ENCODE results near the gene AMOT.

AMOT gene

DNA sequence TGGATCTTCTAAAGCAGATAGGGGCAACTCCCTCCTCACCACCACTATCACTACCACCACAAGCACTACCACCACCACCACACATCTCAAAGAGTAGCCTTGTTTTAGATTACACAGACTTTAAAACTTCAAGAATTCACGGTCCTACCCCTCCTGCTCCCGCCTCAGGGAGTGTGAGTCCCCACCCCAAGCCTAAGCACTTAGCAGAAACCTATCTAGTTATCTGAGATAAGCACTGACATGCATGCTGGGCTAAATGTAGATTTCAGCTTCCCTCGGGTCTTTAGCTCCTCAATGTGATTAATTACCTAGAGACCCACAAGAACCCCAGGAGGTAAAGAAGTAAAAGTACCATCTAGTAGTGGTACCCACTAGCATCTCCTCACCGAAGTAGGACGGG is 775 bp downstream of the AMOT start:
- DNase-seq (ENCODE audit: low spot score), result no peak

- DNase-seq (ENCODE audit: low spot score), result no peak
These were observed 3.1 kb downstream of the AMOT start for GRCh38 chrX:112837531-112837930.

DNA sequence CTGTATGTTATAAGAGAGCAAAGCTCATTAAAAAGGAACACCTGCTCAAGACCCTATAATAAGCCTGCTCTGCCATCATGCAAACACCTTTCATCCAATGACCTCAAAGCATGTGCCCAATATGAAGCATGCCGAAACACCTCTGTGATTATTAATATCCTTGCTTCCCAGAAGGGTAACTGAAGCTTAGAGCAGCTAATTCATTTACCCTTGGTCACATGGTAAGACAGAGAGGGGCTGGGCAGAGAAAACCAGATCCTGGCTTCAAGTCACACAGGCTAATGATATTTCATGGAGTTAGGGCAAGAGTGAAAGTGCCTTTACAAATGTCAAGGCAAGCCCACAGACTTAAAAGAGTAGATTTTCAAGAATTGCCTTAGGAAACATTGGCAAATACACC is 5.6 kb downstream of the AMOT start:
- DNase-seq (ENCODE audit: low spot score), result peak; percentile 62

DNA sequence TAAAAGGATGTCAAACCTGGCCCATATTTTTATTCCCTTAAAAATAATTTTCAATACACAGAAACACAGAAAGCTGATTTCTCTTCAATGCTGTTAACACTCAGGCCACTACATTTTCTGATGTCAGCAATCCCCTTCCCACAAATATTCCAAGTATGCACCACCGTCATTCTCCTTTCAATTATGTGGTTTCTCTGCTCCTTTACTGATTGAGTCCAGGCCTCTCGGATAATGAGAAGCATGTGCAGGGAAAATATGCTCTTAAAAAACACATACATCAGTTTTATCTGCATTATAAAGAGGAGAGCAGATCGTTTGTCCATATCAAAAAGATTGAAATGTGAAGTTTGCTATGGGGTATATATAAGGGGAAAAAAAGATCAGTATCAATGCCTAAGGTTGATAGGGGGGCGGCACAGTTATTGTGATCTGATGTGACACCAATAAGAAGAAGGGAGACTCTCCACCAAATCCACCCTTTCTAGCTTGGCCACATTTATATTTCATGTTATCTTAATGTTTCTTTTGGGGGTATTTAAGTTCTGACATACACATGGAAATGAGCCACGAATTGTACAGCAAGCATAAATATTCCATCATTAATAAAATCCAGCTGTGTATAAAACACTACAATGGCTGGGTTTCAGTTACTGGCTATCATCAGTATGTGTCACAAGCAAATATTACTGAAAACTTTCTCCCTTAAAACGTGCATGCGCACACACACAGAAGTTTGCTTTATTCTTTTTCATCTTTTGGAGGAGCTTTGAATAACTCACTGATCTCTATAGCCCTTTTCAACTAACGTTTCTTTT is 6.4 kb downstream of the AMOT start:
- peak; percentile 34 for DNase-seq (ENCODE audit: low spot score)

- DNase-seq (ENCODE audit: low spot score), result no peak
These were observed 8.0 kb downstream of the AMOT start for GRCh38 chrX:112832481-112833095.

- DNase-seq (ENCODE audit: low spot score), result no peak
These were observed 10.1 kb downstream of the AMOT start for GRCh38 chrX:112830540-112830939.

DNA sequence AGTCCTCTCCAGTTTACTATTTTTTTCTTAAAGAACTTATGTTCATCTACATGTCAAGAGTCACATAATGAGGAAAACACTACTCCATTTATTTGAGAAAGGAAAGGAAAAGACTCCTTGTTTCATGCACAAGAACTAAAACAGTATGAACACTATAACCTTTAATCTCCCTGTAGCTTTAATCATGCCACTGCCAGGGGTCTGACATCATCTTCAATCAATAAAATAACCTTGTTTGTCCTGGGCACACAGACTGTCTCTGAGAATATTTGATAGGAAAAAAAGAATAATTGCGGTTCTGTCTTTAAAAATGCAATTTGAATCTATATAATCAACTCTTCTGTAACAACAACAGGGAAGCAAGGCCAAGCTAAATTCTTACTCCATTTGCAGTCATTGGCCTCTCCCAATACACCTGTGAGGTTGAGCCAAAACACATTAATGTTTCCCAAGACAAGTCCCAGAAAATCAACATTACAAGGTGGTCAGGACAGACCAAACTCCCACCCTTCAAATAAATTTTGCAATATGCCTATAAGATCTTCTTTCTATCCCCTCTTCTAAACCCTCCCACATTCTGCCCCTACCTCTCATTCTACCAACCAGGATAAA is 13.2 kb downstream of the AMOT start:
- no peak for DNase-seq (ENCODE audit: low spot score)

GRCh38 chrX:112826023-112826422 is 14.6 kb downstream of the AMOT start:
- DNase-seq (ENCODE audit: low spot score), result no peak

GRCh38 chrX:112822892-112823291 is 17.7 kb downstream of the AMOT start:
- no peak for DNase-seq (ENCODE audit: low spot score)

- no peak for DNase-seq (ENCODE audit: low spot score)
These were observed 20.0 kb downstream of the AMOT start for GRCh38 chrX:112820364-112821268.

DNA sequence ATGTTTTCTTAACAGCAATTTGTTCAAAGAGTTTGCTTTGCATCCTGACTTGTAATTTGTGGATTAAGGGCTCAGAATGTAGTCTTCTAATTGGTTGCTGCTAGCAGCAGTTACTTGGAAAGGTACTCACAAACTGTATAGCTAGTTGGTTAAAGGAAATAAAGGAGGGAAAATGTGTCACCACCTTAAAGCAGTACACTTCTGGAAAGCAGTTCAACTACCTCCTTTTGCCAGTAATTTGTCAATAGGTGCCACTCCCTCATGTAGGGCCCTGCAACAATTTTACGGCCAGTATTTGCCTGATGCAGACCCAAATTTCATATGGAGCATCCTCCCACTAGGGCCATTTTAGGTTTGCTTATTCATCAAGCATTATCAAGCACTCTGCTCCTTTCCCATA is 20.8 kb downstream of the AMOT start:
- DNase-seq (ENCODE audit: low spot score), result no peak

- no peak for DNase-seq (ENCODE audit: low spot score)
These were observed 21.5 kb downstream of the AMOT start for GRCh38 chrX:112819008-112819640.

DNA sequence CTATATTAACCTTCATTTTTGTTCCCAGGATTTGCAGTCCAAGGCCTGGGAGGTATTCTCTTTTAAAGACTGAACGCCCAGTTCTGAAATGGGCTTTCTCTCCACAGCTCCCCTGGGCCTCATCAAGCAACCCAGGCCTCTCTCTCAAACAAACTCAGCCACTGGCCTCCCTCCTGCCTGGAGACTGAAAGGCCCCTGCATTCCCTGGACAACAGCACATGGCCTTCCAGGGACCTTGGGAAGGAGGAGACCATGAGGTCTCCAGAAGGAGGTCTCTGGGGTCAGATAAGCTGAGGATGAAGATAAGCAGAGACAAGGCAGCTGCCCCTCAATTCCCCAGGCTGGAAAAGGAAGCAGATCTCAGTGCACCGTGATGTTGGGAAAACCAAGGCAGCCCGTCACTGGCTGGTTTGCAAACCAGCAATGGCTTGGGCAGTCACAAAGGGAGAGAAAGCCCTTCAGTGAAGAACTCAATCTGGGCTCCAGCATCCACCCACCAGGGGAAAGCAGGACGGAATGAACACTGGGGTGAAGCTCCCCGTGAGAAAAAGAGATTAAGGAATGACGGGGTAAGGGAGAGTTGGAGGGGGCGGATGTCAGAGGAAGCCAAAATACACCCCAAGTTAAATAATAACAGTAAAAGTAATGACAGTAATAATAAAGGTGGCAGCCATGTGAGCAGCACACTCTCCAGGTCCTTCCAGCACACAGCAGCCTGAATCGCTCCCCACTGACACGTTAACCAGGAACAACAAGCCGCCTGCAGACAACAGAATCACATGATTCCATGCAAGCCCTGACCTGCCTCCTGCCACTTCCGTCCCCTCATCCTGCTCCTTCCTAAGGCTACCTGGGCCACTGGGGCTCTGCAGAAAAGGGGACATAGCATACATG is 22.3 kb downstream of the AMOT start:
- DNase-seq (ENCODE audit: low spot score), result peak; percentile 57

DNA sequence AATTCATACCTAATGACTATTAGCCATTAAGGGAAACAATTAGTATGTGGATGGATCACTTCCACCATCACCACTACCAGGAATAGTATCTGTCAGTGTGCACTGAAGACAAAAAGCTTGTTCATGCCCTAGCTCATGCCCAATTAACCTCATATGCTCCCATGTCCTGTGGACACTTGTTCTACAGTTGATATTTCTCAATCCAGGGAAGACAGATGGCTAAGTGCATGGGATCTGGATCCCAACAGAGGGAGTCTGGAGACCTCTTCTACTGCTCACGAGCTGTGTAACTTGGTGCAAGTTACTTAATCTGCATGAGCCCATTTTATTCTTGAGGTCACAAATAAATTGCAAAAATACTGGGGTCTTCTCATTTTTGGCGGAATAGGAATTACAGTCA is 23.7 kb downstream of the AMOT start:
- no peak for DNase-seq (ENCODE audit: low spot score)

DNA sequence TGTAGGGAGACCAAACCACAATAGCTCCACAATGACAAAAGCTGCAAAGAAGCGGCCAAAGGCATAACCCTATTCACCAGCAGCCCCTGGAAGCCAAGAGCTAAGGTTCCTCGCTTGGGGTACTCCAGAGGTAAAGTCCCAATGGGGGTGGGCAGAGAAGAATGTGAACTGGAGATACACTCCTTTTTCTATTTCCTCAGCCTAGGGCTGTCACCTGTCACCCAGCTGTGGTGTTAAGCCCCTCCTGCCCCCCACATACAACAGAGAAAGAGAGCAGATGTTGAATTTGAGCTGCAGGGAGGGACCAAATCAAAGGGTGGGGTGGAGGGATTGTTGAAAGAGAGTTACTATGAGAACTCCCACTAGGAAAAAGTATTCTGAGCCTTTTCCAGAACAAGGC is 26.1 kb downstream of the AMOT start:
- no peak for DNase-seq (ENCODE audit: low spot score)

DNA sequence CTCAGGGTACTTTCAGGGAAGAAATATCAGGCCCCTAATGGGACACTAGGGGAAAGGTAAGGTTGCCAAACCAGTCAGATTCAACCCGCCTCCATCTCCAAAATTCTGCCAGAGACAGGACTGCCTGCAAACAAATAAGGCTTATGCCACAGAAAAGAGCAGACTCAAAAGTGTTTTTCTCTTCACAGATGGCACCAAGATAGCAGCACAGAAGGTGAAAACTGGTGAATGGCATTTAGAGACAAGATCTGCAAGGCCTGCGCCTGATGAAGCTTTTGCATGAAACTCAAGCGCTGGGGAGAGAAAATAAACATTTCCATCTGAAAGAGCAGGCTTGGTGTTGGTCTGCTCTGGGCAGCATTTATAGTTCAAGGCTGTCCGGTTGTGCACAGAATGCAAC is 27.9 kb downstream of the AMOT start:
- DNase-seq (ENCODE audit: low spot score), result no peak

DNA sequence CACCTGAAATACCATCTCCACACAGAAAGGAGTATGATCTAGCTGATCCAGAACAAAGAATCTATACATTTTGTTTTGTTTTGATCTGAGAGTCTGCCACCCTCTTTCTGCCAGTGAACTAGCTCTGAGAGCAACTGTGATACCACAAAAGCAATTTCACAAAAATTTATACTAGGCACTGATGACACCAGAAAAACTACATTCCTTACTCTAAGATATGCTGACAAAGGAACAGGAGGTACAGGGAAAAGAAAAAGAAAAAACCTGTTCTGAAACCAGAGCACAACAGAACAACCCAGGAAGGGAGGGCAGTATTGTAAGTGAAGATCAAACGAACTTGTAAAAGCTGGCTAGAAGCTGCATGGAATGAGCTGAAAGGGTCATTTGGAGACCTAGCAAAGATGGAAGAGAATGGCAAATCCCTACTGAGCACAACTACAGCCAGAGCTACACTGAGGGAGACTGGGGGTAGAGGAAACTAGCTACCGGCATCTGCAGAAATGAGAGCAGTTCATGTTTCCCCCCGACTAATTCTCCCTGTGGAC is 31.9 kb downstream of the AMOT start:
- no peak for DNase-seq (ENCODE audit: low spot score)

- no peak for DNase-seq (ENCODE audit: low spot score)
These were observed 32.6 kb downstream of the AMOT start for GRCh38 chrX:112808007-112808406.

DNA sequence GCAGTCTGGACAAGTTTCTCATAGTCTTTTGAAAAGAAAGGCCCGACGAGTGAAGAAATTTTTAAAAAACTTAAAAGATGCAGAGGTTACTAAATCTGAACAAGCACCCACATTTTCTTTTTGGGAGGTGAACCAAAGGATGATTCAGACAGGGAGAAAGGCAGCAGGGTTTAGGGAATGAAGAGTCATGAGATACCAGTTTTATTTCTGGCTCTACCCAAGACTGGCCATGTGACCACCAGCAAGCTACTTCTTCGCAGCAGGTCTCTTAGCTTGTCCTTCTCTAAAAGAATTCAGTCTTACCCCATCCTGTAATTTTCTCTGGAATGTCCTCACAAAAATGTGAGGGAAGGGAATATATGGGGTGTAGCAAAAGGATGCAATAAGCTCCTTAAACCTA is 37.6 kb downstream of the AMOT start:
- DNase-seq (ENCODE audit: low spot score), result no peak

GRCh38 chrX:112802541-112802940 is 38.1 kb downstream of the AMOT start:
- DNase-seq (ENCODE audit: low spot score), result no peak

Data from SK-N-DZ (cell line).